SK-N-SH treated with all-trans-retinoic acid at 6 μM for 48 hours (cell line): Measurements from ENCODE around the gene RBM38.

Experiments used
- ATAC-seq: fragments of 200-7000 bp; cut with Tn5 transposase; 3 replicates; pipeline ENCODE4 v1.9.1; 2020; ENCODE audit warnings: mild to moderate bottlenecking, moderate library complexity
- ARNTL ChIP-seq: fragments of 450-650 bp; formaldehyde crosslinking; IDR thresholded peaks from 2 replicates; pipeline ENCODE4 v1.5.0; 2020; ENCODE audit warnings: low read depth, mild to moderate bottlenecking, moderate library complexity, borderline replicate concordance
- BACH2 ChIP-seq: fragments of 250-450 bp; sonication (Bioruptor Pico); IDR thresholded peaks from 2 replicates; pipeline ENCODE4 v1.9.0; 2021; ENCODE audit warnings: mild to moderate bottlenecking, borderline replicate concordance
- CREB5 ChIP-seq: fragments of 250-450 bp; sonication (Bioruptor Pico); IDR thresholded peaks from 2 replicates; pipeline ENCODE4 v1.5.1; 2020; ENCODE audit warnings: low read depth, mild to moderate bottlenecking, moderate library complexity
- CSDC2 ChIP-seq: fragments of 250-450 bp; sonication (Bioruptor Pico); IDR thresholded peaks from 2 replicates; pipeline ENCODE4 v1.5.0; 2020; ENCODE audit warnings: mild to moderate bottlenecking, moderate library complexity
- CSRNP3 ChIP-seq: fragments of 250-450 bp; sonication (Bioruptor Pico); IDR thresholded peaks from 2 replicates; pipeline ENCODE4 v1.5.1; 2021; ENCODE audit warnings: mild to moderate bottlenecking, moderate library complexity
- ESRRG ChIP-seq: fragments of 250-450 bp; sonication (Bioruptor Pico); IDR thresholded peaks from 2 replicates; pipeline ENCODE4 v1.6.1; 2021; ENCODE audit warnings: mild to moderate bottlenecking
- GLIS3 ChIP-seq: fragments of 250-450 bp; sonication (Bioruptor Pico); IDR thresholded peaks from 2 replicates; pipeline ENCODE4 v1.5.0; 2020; ENCODE audit warnings: mild to moderate bottlenecking, moderate library complexity
- ISL1 ChIP-seq: fragments of 250-450 bp; sonication (Bioruptor Pico); IDR thresholded peaks from 2 replicates; pipeline ENCODE4 v2.1.2; 2022; ENCODE audit warnings: mild to moderate bottlenecking, moderate library complexity
- OSR1 ChIP-seq: fragments of 250-450 bp; sonication (Bioruptor Pico); IDR thresholded peaks from 2 replicates; pipeline ENCODE4 v1.8.0; 2022; ENCODE audit warnings: moderate library complexity, mild to moderate bottlenecking, inconsistent platforms
- PATZ1 ChIP-seq: fragments of 250-450 bp; sonication (Bioruptor Pico); IDR thresholded peaks from 2 replicates; pipeline ENCODE4 v1.8.0; 2020; ENCODE audit warnings: mild to moderate bottlenecking, moderate library complexity, borderline replicate concordance
- POU6F1 ChIP-seq: fragments of 250-450 bp; sonication (Bioruptor Pico); IDR thresholded peaks from 2 replicates; pipeline ENCODE4 v1.8.0; 2021; ENCODE audit warnings: low read depth, mild to moderate bottlenecking, moderate library complexity, borderline replicate concordance
- PPARA ChIP-seq: fragments of 250-450 bp; sonication (Bioruptor Pico); IDR thresholded peaks from 2 replicates; pipeline ENCODE4 v1.5.0; 2020; ENCODE audit warnings: mild to moderate bottlenecking, borderline replicate concordance
- RARB ChIP-seq: fragments of 250-450 bp; sonication (Bioruptor Pico); IDR thresholded peaks from 2 replicates; pipeline ENCODE4 v1.8.0; 2021; ENCODE audit warnings: mild to moderate bottlenecking, moderate library complexity
- SNAI2 ChIP-seq: fragments of 250-450 bp; sonication (Bioruptor Pico); IDR thresholded peaks from 2 replicates; pipeline ENCODE4 v1.5.0; 2020; ENCODE audit warnings: mild to moderate bottlenecking, moderate library complexity
- TCF4 ChIP-seq: fragments of 250-450 bp; sonication (Bioruptor Pico); IDR thresholded peaks from 2 replicates; pipeline ENCODE4 v1.8.0; 2021; ENCODE audit warnings: mild to moderate bottlenecking, moderate library complexity, borderline replicate concordance
- TOX ChIP-seq: fragments of 250-450 bp; sonication (Bioruptor Pico); IDR thresholded peaks from 2 replicates; pipeline ENCODE4 v1.8.0; 2021; ENCODE audit warnings: mild to moderate bottlenecking, moderate library complexity, borderline replicate concordance
- TSHZ2 ChIP-seq: fragments of 250-450 bp; sonication (Bioruptor Pico); IDR thresholded peaks from 2 replicates; pipeline ENCODE4 v1.5.0; 2020; ENCODE audit warnings: mild to moderate bottlenecking, moderate library complexity
- ZC3H10 ChIP-seq: fragments of 250-450 bp; sonication (Bioruptor Pico); IDR thresholded peaks from 2 replicates; pipeline ENCODE4 v1.5.1; 2021; ENCODE audit warnings: mild to moderate bottlenecking, moderate library complexity
- ZFP30 ChIP-seq: fragments of 450-650 bp; formaldehyde crosslinking; IDR thresholded peaks from 2 replicates; pipeline ENCODE4 v1.5.0; 2022; ENCODE audit warnings: mild to moderate bottlenecking, moderate library complexity
- ZNF565 ChIP-seq: fragments of 450-650 bp; formaldehyde crosslinking; conservative IDR thresholded peaks from 2 replicates; pipeline ENCODE4 v1.5.0; 2020; ENCODE audit warnings: low read depth, mild to moderate bottlenecking, moderate library complexity
- ZNF70 ChIP-seq: fragments of 450-650 bp; formaldehyde crosslinking; IDR thresholded peaks from 2 replicates; pipeline ENCODE4 v1.5.0; 2020; ENCODE audit warnings: mild to moderate bottlenecking, moderate library complexity
- ZNF8 ChIP-seq: fragments of 450-650 bp; formaldehyde crosslinking; IDR thresholded peaks from 2 replicates; pipeline ENCODE4 v1.5.0; 2020; ENCODE audit warnings: mild to moderate bottlenecking, moderate library complexity

Gene RBM38

GRCh38 chr20:57353351-57353750 is 37.8 kb upstream of the RBM38 start:
- no peak for ATAC-seq
- TF ChIP-seq CSRNP3: no peak
- TF ChIP-seq ZC3H10: no peak
- TF ChIP-seq GLIS3: no peak
- no peak for TF ChIP-seq SNAI2 (CRISPR knock-in tag)
- no peak for TF ChIP-seq CSDC2
- TF ChIP-seq TCF4 (CRISPR knock-in tag): no peak
- TF ChIP-seq RARB (CRISPR knock-in tag): no peak
- TF ChIP-seq PPARA (CRISPR knock-in tag): no peak
- no peak for TF ChIP-seq POU6F1
- no peak for TF ChIP-seq CREB5 (CRISPR knock-in tag)
- no peak for TF ChIP-seq ARNTL
- TF ChIP-seq ISL1 (CRISPR knock-in tag): no peak
- no peak for TF ChIP-seq ESRRG (CRISPR knock-in tag)
- no peak for TF ChIP-seq BACH2 (CRISPR knock-in tag)
- TF ChIP-seq ZNF8: no peak
- TF ChIP-seq TOX (CRISPR knock-in tag): no peak
- no peak for TF ChIP-seq PATZ1 (CRISPR knock-in tag)
- TF ChIP-seq TSHZ2 (CRISPR knock-in tag): no peak
- TF ChIP-seq ZFP30 (CRISPR knock-in tag): no peak
- TF ChIP-seq, all 23 proteins: peak for 0

GRCh38 chr20:57361517-57361916 is 29.7 kb upstream of the RBM38 start:
- no peak for TF ChIP-seq PPARA (CRISPR knock-in tag)
- no peak for TF ChIP-seq OSR1
- TF ChIP-seq ZNF70 (CRISPR knock-in tag): no peak
- TF ChIP-seq SNAI2 (CRISPR knock-in tag): no peak
- TF ChIP-seq RARB (CRISPR knock-in tag): no peak
- TF ChIP-seq CSRNP3: no peak
- no peak for TF ChIP-seq TOX (CRISPR knock-in tag)
- ATAC-seq: no peak; the same call in 1 of the 3 replicates

- TF ChIP-seq ZNF565 (CRISPR knock-in tag) (no peak), CSRNP3 (no peak), TOX (CRISPR knock-in tag) (no peak), POU6F1 (no peak), ISL1 (CRISPR knock-in tag) (no peak), ARNTL (no peak), ZFP30 (CRISPR knock-in tag) (no peak)
- no peak for ATAC-seq
These were observed 26.7 kb upstream of the RBM38 start for GRCh38 chr20:57364451-57364850.
